HepG2 (cell line): ENCODE measurements around the gene SLC2A11. TPM values are rescaled to one million over a fixed set of nuclear protein-coding genes. Genes with fewer than 3 reads are reported as not detected.

ENCODE experiments used
- ATAC-seq: fragments of 200-7000 bp; cut with Tn5 transposase; 3 replicates; pipeline ENCODE4 v1.9.1; 2020; ENCODE audit warnings: mild to moderate bottlenecking, moderate library complexity
- BruUV-seq: library from RNA; stranded (reverse); fragments of 400-500 nt; replicated peaks from 2 replicates; lab custom pipeline; 2021; lab: Mats Ljungman, UMichigan
- CTCF ChIA-PET: fragments of 300-600 bp; formaldehyde crosslinking; extraction: SDS; loops from one replicate; lab custom pipeline; 2021; ENCODE audit warnings: low total read pairs, inconsistent platforms, low intra/inter-chr PET ratio; lab: Yijun Ruan, JAX
- POLR2A ChIA-PET: fragments of 350-600 bp; sonication (Branson Sonifier 250); formaldehyde crosslinking; loops from one replicate; lab custom pipeline; 2020; ENCODE audit warnings: antibody characterized with exemption, inconsistent platforms; lab: Yijun Ruan, JAX
- DNase-seq: peaks from one replicate; pipeline ENCODE4 v3.0.0-alpha.2; 2015; ENCODE audit warnings: low spot score
- FAIRE-seq: peaks from 3 replicates; lab custom pipeline; 2011; peaks lifted over from hg19 to GRCh38; lab: Jason Lieb, UNC
- H2AFZ ChIP-seq: one replicate; pipeline ENCODE4 v1.6.1; 2011; ENCODE audit warnings: low read length, inconsistent platforms
- H3K27ac ChIP-seq: fragments of 300-600 bp; 3 replicates; pipeline ENCODE4 v1.8.0; 2011; ENCODE audit warnings: mixed run types, mild to moderate bottlenecking, mixed read lengths, low read length, inconsistent platforms; ENCODE audit not compliant: insufficient read depth; ENCODE audit errors: extremely low read length
- H3K27me3 ChIP-seq, 2 experiments: fragments of 200-600 bp in 1 of 2; 2 replicates in 1 of 2; 3 replicates in 1 of 2; pipeline versions ENCODE4 v1.6.0 to v1.8.0; 2011; ENCODE audit warnings: low read length in 2 of 2, mild to moderate bottlenecking in 2 of 2, moderate library complexity in 2 of 2, inconsistent platforms in 1 of 2; ENCODE audit not compliant: insufficient read depth in 2 of 2, control insufficient read depth in 1 of 2
- H3K36me3 ChIP-seq, 2 experiments: fragments of 200-600 bp in 1 of 2; replicated peaks in 1 of 2; 2 replicates in 1 of 2; 3 replicates in 1 of 2; pipeline versions ENCODE4 v1.5.1 to v1.8.0; 2011; ENCODE audit warnings: low read length in 2 of 2, inconsistent platforms in 1 of 2; ENCODE audit not compliant: insufficient read depth in 2 of 2, control insufficient read depth in 1 of 2
- H3K4me1 ChIP-seq: 2 replicates; pipeline ENCODE4 v1.5.1; 2012; ENCODE audit warnings: low read length, inconsistent platforms; ENCODE audit not compliant: insufficient read depth
- H3K4me2 ChIP-seq: 2 replicates; pipeline ENCODE4 v1.6.0; 2011; ENCODE audit warnings: low read depth, low read length, inconsistent platforms
- H3K4me3 ChIP-seq, 3 experiments: fragments of 200-600 bp in 1 of 3; sonication (generic), shearing (Covaris generic) in 1 of 3; replicated peaks in 1 of 3; 2 replicates each; pipeline ENCODE4 v1.5.1; 2011 to 2016; ENCODE audit warnings: low read length in 3 of 3, inconsistent platforms in 2 of 3, low read depth in 2 of 3, mild to moderate bottlenecking in 2 of 3, control low read depth in 1 of 3, mixed read lengths in 1 of 3; ENCODE audit not compliant: insufficient read depth in 1 of 3
- H3K79me2 ChIP-seq: one replicate; pipeline ENCODE4 v1.6.1; 2011; ENCODE audit warnings: low read length, inconsistent platforms; ENCODE audit not compliant: insufficient read depth
- H3K9ac ChIP-seq: 2 replicates; pipeline ENCODE4 v1.6.0; 2011; ENCODE audit warnings: mild to moderate bottlenecking, low read depth, low read length, inconsistent platforms; ENCODE audit not compliant: insufficient read depth
- H3K9me3 ChIP-seq: 2 replicates; pipeline ENCODE4 v1.5.1; 2012; ENCODE audit warnings: mild to moderate bottlenecking, low read length
- H4K20me1 ChIP-seq: 2 replicates; pipeline ENCODE4 v1.6.0; 2011; ENCODE audit warnings: inconsistent platforms, mild to moderate bottlenecking, low read length, moderate library complexity; ENCODE audit not compliant: insufficient read depth
- AKAP8 ChIP-seq: sonication (generic); formaldehyde crosslinking; IDR thresholded peaks from 2 replicates; pipeline ENCODE4 v1.5.1; 2020; ENCODE audit warnings: mild to moderate bottlenecking, missing genetic modification reagents
- KLF12 ChIP-seq: sonication (generic); formaldehyde crosslinking; IDR thresholded peaks from 2 replicates; pipeline ENCODE4 v1.4.0; 2020; ENCODE audit warnings: missing genetic modification reagents, borderline replicate concordance
- ONECUT2 ChIP-seq: sonication (generic); formaldehyde crosslinking; IDR thresholded peaks from 2 replicates; pipeline ENCODE4 v1.4.0; 2020; ENCODE audit warnings: missing genetic modification reagents
- PHF5A ChIP-seq: IDR thresholded peaks from one replicate; pipeline ENCODE4 v1.6.1; 2018; ENCODE audit warnings: low read depth, missing genetic modification reagents; ENCODE audit not compliant: unreplicated experiment
- PRDM4 ChIP-seq: sonication (generic); formaldehyde crosslinking; IDR thresholded peaks from 2 replicates; pipeline ENCODE4 v1.9.0; 2021; ENCODE audit warnings: missing genetic modification reagents, borderline replicate concordance
- SRSF9 ChIP-seq: fragments of 200-400 bp; formaldehyde crosslinking; IDR thresholded peaks from 2 replicates; pipeline ENCODE4 v1.6.1; 2018; ENCODE audit warnings: borderline replicate concordance, mild to moderate bottlenecking, low read depth, low read length; ENCODE audit not compliant: insufficient read depth, poor library complexity, severe bottlenecking
- ZMYM2 ChIP-seq: sonication (generic); formaldehyde crosslinking; IDR thresholded peaks from 2 replicates; pipeline ENCODE4 v1.8.0; 2022; ENCODE audit warnings: mild to moderate bottlenecking, missing genetic modification reagents
- ZNF224 ChIP-seq: sonication (generic); formaldehyde crosslinking; IDR thresholded peaks from 2 replicates; pipeline ENCODE4 v1.5.0; 2020; ENCODE audit warnings: mild to moderate bottlenecking, missing genetic modification reagents
- ZNF441 ChIP-seq: sonication (generic); formaldehyde crosslinking; IDR thresholded peaks from 2 replicates; pipeline ENCODE4 v1.7.0; 2021; ENCODE audit warnings: missing genetic modification reagents, borderline replicate concordance
- ZNF749 ChIP-seq: sonication (generic); formaldehyde crosslinking; IDR thresholded peaks from 2 replicates; pipeline ENCODE4 v1.8.0; 2022; ENCODE audit warnings: mild to moderate bottlenecking, missing genetic modification reagents, moderate library complexity, borderline replicate concordance
- ZNF839 ChIP-seq: sonication (generic); formaldehyde crosslinking; IDR thresholded peaks from 2 replicates; pipeline ENCODE4 v1.4.0; 2020; ENCODE audit warnings: missing genetic modification reagents, mild to moderate bottlenecking, borderline replicate concordance
- WGBS: methylation state at CpG from one replicate; pipeline ENCODE4 v1.1.6; 2017; ENCODE audit warnings: low lambda C conversion rate; 5-methylcytosine and 5-hydroxymethylcytosine counted together
- in situ Hi-C: cut with HindIII; loops from 2 replicates; pipeline ENCODE4 v1.10.0; 2017; ENCODE audit warnings: low pct_unique_long_range_greater_than_20kb; ENCODE audit not compliant: extremely low pct_ligation_motif_present
- intact Hi-C: fragments of 100-400 bp; cut with micrococcal nuclease; formaldehyde crosslinking; loops from one replicate; pipeline ENCODE4 v1.10.0; 2022; ENCODE audit not compliant: unreplicated experiment
- polyA plus RNA-seq, 8 experiments: library from polyadenylated mRNA; depleted of rRNA in 3 of 8; stranded (reverse) in 7 of 8; unstranded in 1 of 8; fragments of >200 nt; fragmentation: Illumina TruSeq in 4 of 8; extraction: Trizol in 4 of 8; gene quantifications; 2 replicates each; pipeline versions ENCODE4 v1.2.1 to v1.2.3, GENCODE V29; 2011 to 2016; ENCODE audit warnings: low read depth in 4 of 8, missing spikeins in 1 of 8, mixed read lengths in 1 of 8; ENCODE audit not compliant: insufficient read depth in 1 of 8
- total RNA-seq, 5 experiments: library from RNA; depleted of rRNA; stranded (reverse); fragments of >200 nt; fragmentation: Illumina TruSeq; extraction: Trizol; gene quantifications; 2 replicates each; pipeline ENCODE4 v1.2.3, GENCODE V29; 2016; ENCODE audit warnings: low read depth in 1 of 5

The SLC2A11 gene
- total and polyA plus RNA-seq, 2 of the 13 experiments (the other 11 are each of a cell fraction or from before 2014, with no cell fraction given) = 15.2 to 15.4 TPM

- DNase-seq (no peak), FAIRE-seq (no peak), ATAC-seq (no peak)
- BruUV-seq = no TSS peak
- ChIA-PET CTCF (no interaction called here), POLR2A (interaction anchor here (1.4 kb wide), 1 partner anchor 23 kb away, joined by 6 read pairs; the partner anchor contains the start of gene SLC2A11)
- in situ Hi-C loops = loop anchor here (25.0 kb wide), 1 partner anchor 222 kb away; no protein-coding TSS in a partner anchor
- H3K27me3 ChIP-seq = no peaks in the 10 kb centered on the region
- H3K36me3 ChIP-seq = peaks cover 29 to 61% of the 10 kb centered on the region in 2 experiments; a peak in 4 of 5 replicates
- H3K9ac ChIP-seq = no peak overlapping the region
- no peaks in the 10 kb centered on the region for H3K79me2 ChIP-seq
- no peaks in the 10 kb centered on the region for H3K4me1 ChIP-seq
- intact Hi-C loops = no loop called here
- H3K4me3 ChIP-seq = no peak overlapping the region
- no peak for TF ChIP-seq SRSF9
- no peak for TF ChIP-seq ZNF224 (CRISPR knock-in tag)
- TF ChIP-seq AKAP8 = no peak
- no peak for TF ChIP-seq ZMYM2
- no peak for TF ChIP-seq ZNF839 (CRISPR knock-in tag)
- TF ChIP-seq PHF5A (CRISPR knock-in tag) = no peak
- TF ChIP-seq KLF12 = no peak
- no peak for TF ChIP-seq ZNF749 (CRISPR knock-in tag)
- no peak for TF ChIP-seq ONECUT2 (CRISPR knock-in tag)
- no peak for TF ChIP-seq ZNF441 (CRISPR knock-in tag)
- TF ChIP-seq PRDM4 = no peak
- no peaks in the 10 kb centered on the region for H3K9me3 ChIP-seq
- WGBS = 94% methylated on average over 3 of the region's 3 CpGs
- H3K27ac ChIP-seq = no peak overlapping the region
- no peak overlapping the region for H2AFZ ChIP-seq
- no peak overlapping the region for H3K4me2 ChIP-seq
- no peaks in the 10 kb centered on the region for H4K20me1 ChIP-seq
Measured at GRCh38 chr22:23834406-23834792, 23.3 kb upstream of the SLC2A11 start.
